GM21367 (cell line): ENCODE measurements around the gene INPP4A.

ENCODE experiments used
- ATAC-seq: cut with Tn5 transposase; IDR thresholded peaks from one replicate; pipeline ENCODE4 v1.9.1; 2021; ENCODE audit not compliant: unreplicated experiment

The INPP4A gene

DNA sequence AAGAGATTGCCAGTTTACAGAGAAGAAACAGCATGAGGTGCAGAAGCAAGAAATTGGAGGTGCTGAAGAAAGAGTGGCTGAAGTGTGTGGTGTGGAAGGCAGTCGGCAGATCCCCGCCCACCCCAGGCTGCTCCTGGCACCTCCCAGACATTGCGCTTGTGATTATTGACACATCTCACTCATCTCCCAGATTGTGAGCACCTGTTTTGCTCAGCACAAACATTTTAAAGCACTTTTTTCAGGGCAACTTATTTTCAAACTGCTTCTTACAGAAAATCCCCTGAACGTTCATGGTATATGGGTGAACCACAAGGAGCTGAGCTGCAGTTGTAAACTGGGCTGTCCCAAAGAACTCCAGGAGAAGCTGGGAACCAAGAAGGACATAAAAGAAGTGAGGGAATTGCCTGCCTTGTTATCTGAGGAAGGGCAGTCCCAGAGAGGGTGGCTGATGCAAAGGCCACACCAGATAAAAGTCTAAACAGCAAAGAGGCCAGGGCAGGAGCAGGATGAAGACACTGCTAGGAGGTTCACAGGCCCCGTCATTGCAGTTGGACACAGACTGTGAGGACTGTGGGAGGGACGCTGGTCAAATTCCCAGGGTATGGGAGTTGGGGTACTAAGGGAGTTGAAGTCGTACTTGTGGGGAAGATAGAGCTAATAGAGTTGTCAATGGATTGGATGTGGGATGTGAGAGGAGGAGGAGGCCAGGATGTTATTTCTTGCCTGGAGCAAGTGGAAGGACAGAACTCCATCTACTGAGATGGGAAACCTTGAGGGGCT is 65.1 kb downstream of the INPP4A start:
- ATAC-seq, result no peak

- ATAC-seq, result no peak
Measured at GRCh38 chr2:98510322-98510662, 65.6 kb downstream of the INPP4A start.

- ATAC-seq, result no peak
Measured at GRCh38 chr2:98511981-98512380, 67.3 kb downstream of the INPP4A start.

DNA sequence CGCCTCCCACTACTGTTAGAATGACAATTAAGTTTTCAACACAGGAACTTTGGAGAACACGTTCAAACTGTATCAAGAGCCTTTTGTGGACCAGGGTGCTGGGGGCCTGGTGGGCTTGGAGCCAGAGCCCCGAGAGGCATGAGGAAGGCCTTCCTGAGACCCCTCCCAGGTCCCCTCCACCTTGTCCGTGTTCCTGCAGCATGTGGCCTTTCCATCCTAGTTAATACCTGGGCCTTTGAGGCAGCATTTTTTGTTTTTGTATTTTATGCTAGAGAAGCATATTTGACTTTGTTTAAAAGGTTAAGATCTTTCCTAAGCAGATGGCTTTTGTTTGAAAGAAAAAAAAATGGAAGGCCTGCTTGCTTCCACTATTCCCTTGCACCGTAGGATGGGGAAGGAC is 68.0 kb downstream of the INPP4A start:
- ATAC-seq, result no peak

DNA sequence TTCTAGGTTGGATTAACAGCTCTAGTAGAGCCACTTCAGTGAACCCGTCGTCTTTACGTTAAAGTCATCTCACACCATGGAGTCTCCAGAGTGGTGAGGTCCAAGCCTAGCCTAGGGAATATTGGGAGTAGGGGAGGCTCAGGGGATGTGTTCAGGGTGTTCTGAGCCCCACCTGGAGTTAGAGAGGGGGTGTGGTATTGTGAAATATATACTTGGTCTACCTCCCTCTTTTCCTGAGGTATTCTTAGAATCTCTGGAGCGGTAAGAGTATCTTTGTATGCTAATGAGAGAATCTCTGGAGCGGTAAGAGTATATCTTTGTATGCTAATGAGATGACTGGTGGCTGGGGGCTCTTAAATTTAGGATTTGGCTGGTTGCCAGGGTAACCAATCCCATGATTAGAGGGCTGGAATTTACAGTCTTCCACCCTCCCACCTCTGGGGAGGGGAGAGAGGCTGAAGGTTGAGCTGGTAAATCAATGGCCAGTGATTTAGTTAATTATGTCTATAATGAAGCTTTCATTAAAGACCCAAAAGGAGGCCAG is 69.5 kb downstream of the INPP4A start:
- ATAC-seq, result no peak

- no peak for ATAC-seq
Measured at GRCh38 chr2:98514879-98515249, 70.2 kb downstream of the INPP4A start.

- no peak for ATAC-seq
Measured at GRCh38 chr2:98515250-98515991, 70.8 kb downstream of the INPP4A start.

- no peak for ATAC-seq
Measured at GRCh38 chr2:98516571-98516970, 71.9 kb downstream of the INPP4A start.

DNA sequence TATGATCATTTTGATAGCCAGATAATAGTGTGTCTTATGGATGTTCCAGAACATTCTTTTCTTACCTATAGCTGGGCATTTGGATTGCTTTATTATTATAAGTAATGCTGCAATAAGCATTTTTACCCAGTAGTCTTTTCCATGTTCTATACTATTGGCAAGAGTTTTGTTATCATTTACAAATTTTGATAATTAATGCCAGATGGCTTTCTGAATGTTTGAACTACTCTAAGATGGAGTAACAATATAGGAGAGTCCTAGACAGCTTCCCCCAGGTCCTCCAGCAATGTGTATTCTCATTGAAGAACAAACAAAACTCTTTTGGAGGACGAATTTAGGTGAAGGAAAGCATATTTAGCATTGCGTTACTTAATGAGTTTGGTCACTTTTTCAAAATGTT is 73.0 kb downstream of the INPP4A start:
- no peak for ATAC-seq

DNA sequence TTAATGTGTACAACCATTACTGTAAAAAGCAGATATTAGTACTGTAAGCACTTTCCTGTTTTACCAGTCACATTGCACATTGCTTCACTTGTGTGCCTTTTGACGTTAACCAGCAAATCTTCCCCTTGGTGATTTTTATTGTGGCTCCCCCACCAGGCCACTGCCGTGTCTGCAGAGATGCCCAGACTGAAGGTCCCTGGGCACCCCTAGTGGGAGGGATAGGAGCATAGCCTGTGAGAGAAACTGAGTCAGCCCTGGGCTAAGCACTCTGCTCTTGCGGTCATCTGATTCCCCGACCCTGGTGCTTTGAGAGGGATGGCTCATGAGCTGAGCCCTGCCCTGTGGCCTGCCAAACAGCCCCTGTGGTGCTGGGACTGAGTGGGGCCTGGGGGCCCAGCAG is 73.4 kb downstream of the INPP4A start:
- ATAC-seq, result no peak

- ATAC-seq, result no peak
Measured at GRCh38 chr2:98519156-98519555, 74.5 kb downstream of the INPP4A start.

DNA sequence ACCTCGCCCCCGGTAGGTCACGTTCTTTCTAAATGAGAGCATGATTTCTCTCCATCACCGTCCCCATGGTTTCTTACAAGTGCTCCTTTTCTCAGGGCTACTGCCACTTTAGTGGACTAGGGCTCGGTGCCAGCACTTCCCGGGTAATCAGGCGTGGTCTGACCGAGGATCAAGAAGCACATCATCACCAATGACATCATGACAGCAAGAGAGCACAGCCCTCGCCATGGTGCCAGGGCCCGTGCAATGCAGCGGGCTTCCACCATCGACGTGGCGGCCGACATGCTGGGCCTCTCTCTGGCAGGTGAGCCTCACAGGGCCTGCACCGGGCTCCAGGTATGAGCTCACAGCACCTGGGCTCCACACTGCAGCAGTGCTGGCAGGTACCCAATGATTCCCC is 75.2 kb downstream of the INPP4A start:
- ATAC-seq, result no peak

DNA sequence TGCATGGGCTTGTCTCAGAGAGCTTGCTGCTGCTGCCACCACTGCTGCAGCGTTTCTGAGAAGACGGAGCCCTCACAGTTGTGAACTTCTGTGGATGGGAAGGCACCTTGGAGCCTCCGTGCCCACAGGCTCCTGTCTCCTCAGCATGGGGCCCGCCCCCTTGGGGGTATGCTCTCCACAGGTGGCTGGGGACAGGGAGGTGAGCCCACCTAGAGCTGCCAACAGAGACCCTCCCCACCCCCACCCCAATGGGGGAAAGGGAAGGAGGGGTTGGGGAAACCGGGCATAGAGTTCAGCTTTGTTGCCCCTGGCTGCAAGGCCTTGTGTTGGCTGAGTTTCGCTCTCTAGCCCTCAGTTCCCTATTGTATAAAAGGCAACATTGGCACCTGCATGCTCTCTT is 76.1 kb downstream of the INPP4A start:
- ATAC-seq, result no peak

- no peak for ATAC-seq
Measured at GRCh38 chr2:98521266-98521665, 76.6 kb downstream of the INPP4A start.

DNA sequence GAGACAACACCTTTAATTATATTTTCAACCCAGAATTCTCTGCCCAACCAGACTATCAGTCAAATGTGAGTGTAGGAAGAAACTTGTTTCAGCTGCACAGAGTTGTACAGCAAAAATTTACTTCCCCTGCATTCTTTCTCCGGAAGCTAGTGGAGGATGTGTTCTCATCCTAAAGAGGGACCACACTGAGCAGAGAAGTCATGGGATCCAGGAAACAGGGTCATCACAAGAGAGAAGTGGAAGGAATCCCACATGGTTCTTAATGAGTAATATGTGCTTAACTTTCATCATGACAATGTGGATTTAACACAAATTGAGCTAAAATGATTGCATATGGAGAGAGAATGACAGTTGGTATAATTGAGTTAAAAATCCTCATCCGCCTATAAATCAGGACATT is 78.2 kb downstream of the INPP4A start:
- ATAC-seq, result no peak

GRCh38 chr2:98524168-98524567 is 79.5 kb downstream of the INPP4A start:
- no peak for ATAC-seq

DNA sequence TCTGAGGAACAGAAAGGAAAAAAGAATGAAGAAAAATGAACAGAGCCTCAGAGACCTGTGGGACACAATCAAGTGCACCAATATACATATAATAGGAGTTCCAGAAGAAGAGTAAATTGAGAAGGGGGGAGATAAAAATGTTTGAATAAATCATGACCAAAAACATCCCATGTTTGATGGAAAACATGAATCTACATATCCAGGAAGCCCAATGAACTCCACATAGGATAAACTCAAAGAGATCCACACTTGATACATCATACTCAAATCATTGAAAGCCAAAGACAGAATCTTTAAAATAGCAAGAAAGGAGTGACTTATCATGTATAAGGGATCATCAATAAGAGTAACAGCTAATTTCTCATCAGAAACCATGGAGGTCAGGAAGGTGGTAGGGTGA is 83.7 kb downstream of the INPP4A start:
- no peak for ATAC-seq

- no peak for ATAC-seq
Measured at GRCh38 chr2:98530114-98530513, 85.5 kb downstream of the INPP4A start.

DNA sequence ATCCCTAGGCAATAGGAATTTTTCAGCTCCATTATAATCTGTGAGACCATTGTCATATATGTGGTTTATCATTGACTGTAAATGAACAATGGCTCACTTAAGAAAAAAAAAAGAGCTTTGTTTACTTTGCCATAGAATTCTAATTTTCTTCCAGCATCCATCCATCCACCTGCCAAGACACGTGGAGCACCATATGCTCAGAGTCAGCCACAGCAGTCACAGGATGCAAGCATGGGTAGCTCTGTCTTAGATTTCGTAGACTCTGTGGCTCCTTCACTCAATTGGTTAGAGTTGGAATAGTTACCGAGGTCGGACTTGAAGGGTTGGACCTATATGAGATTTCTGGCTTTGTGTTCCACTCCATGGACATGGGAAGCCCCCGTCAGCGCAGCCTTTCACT is 88.1 kb downstream of the INPP4A start:
- ATAC-seq, result no peak

DNA sequence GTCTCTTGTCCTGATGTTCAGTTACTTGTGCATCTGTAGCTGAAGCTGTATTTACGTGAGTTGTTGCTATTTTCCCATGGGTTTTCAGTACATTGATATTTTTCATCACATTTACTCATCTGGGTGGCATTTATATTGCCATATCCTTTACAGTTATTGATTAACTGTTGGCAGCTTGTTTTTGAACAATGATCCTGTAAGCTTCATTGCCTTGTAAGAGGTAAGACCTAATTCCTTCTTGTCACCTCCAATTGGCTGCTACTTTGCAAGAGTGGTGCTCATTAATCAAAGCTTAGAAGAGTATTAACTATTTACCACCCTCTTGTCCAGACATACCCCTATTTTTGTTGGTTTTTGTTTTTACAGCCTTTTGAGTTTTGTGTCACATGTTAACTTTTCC is 88.9 kb downstream of the INPP4A start:
- no peak for ATAC-seq

- ATAC-seq, result no peak
Measured at GRCh38 chr2:98534761-98535160, 90.1 kb downstream of the INPP4A start.

- ATAC-seq, result no peak
Measured at GRCh38 chr2:98535971-98536677, 91.5 kb downstream of the INPP4A start.
